SK-N-SH (cell line): ENCODE measurements around the gene CACNA2D1. TPM values are rescaled to one million over a fixed set of nuclear protein-coding genes. Genes with fewer than 3 reads are reported as not detected.

Experiments
- CTCF ChIA-PET: fragments of 300-600, 350-600 bp; formaldehyde crosslinking; extraction: SDS; loops from one replicate; lab custom pipeline; 2021; lab: Yijun Ruan, JAX
- POLR2A ChIA-PET: fragments of 350-600 bp; sonication (Branson Sonifier 250); formaldehyde crosslinking; extraction: SDS; loops from one replicate; lab custom pipeline; 2020; ENCODE audit warnings: antibody characterized with exemption, inconsistent platforms; lab: Yijun Ruan, JAX
- DNase-seq: peaks from one replicate; pipeline ENCODE4 v3.0.0; 2012
- H2AFZ ChIP-seq: fragments of 200-600 bp; sonication (generic); 2 replicates; pipeline ENCODE4 v1.8.1; 2016; ENCODE audit warnings: antibody characterized with exemption, mild to moderate bottlenecking, low read depth
- H3F3A ChIP-seq: fragments of 200-600 bp; sonication (generic); replicated peaks from 2 replicates; pipeline ENCODE3; 2016; ENCODE audit warnings: antibody characterized with exemption, mild to moderate bottlenecking; ENCODE audit not compliant: insufficient read depth
- H3K27ac ChIP-seq, 2 experiments: fragments of 200-500 bp in 1 of 2; fragments of 200-600 bp in 1 of 2; sonication (Bioruptor generic) in 1 of 2; sonication (generic), shearing (Covaris generic) in 1 of 2; 2 replicates each; pipeline versions ENCODE4 v1.5.1 to v1.6.1; 2014 to 2016; ENCODE audit warnings: low read depth in 2 of 2, inconsistent platforms in 1 of 2, low read length in 1 of 2, mild to moderate bottlenecking in 1 of 2, mixed read lengths in 1 of 2
- H3K27me3 ChIP-seq: fragments of 200-600 bp; sonication (generic), shearing (Covaris generic); 2 replicates; pipeline ENCODE4 v1.6.1; 2016; ENCODE audit warnings: mixed run types; ENCODE audit not compliant: insufficient read depth
- H3K36me3 ChIP-seq, 2 experiments: fragments of 200-500 bp in 1 of 2; fragments of 200-600 bp in 1 of 2; sonication (Bioruptor generic) in 1 of 2; sonication (generic) in 1 of 2; replicated peaks in 1 of 2; 2 replicates each; pipeline versions ENCODE3 to v1.5.1; 2014 to 2016; ENCODE audit warnings: low read length in 1 of 2, mild to moderate bottlenecking in 1 of 2; ENCODE audit not compliant: insufficient read depth in 2 of 2, control insufficient read depth in 1 of 2
- H3K4me1 ChIP-seq, 2 experiments: fragments of 200-500 bp in 1 of 2; fragments of 200-600 bp in 1 of 2; sonication (Bioruptor generic) in 1 of 2; sonication (generic), shearing (Covaris generic) in 1 of 2; 2 replicates each; pipeline versions ENCODE4 v1.5.1 to v1.6.1; 2014 to 2016; ENCODE audit warnings: low read depth in 1 of 2, low read length in 1 of 2, mixed run types in 1 of 2; ENCODE audit not compliant: insufficient read depth in 2 of 2, control insufficient read depth in 1 of 2
- H3K4me2 ChIP-seq: fragments of 200-600 bp; sonication (generic), shearing (Covaris generic); 2 replicates; pipeline ENCODE4 v1.6.1; 2017; ENCODE audit warnings: mixed run types
- H3K4me3 ChIP-seq, 2 experiments: fragments of 200-500 bp in 1 of 2; fragments of 200-600 bp in 1 of 2; sonication (Bioruptor generic) in 1 of 2; sonication (generic), shearing (Covaris generic) in 1 of 2; 2 replicates each; pipeline versions ENCODE4 v1.5.1 to v1.8.1; 2014 to 2016; ENCODE audit warnings: low read depth in 2 of 2, inconsistent platforms in 1 of 2, low read length in 1 of 2, mild to moderate bottlenecking in 1 of 2, mixed read lengths in 1 of 2, moderate library complexity in 1 of 2
- H3K79me2 ChIP-seq: fragments of 200-600 bp; sonication (generic); 2 replicates; pipeline ENCODE4 v1.8.1; 2017; ENCODE audit warnings: mild to moderate bottlenecking; ENCODE audit not compliant: insufficient read depth
- H3K9ac ChIP-seq: fragments of 200-600 bp; sonication (generic); 2 replicates; pipeline ENCODE4 v1.6.1; 2017; ENCODE audit warnings: mixed run types
- H3K9me2 ChIP-seq: fragments of 200-600 bp; sonication (generic); 2 replicates; pipeline ENCODE4 v1.6.1; 2017; ENCODE audit warnings: mixed run types
- H3K9me3 ChIP-seq: fragments of 200-600 bp; sonication (generic); 2 replicates; pipeline ENCODE4 v1.6.1; 2017; ENCODE audit warnings: mixed run types, mild to moderate bottlenecking, moderate library complexity
- H4K20me1 ChIP-seq: fragments of 200-600 bp; sonication (generic); 2 replicates; pipeline ENCODE4 v1.6.1; 2017; ENCODE audit warnings: mild to moderate bottlenecking, mixed run types; ENCODE audit not compliant: insufficient read depth
- CTCF ChIP-seq: fragments of 200-600 bp; sonication (generic); IDR thresholded peaks from 2 replicates; pipeline ENCODE4 v1.6.1; 2017; ENCODE audit warnings: antibody characterized with exemption, mild to moderate bottlenecking, moderate library complexity
- ELF1 ChIP-seq: IDR thresholded peaks from 2 replicates; pipeline ENCODE4 v1.4.0; 2012
- EP300 ChIP-seq, 2 experiments: IDR thresholded peaks; 2 replicates each; pipeline versions ENCODE4 v1.4.0 to v1.6.1; 2012; ENCODE audit warnings: borderline replicate concordance in 1 of 2, low read depth in 1 of 2, low read length in 1 of 2
- FOSL2 ChIP-seq: IDR thresholded peaks from 2 replicates; pipeline ENCODE4 v1.4.0; 2012; ENCODE audit warnings: low read depth, mild to moderate bottlenecking, moderate library complexity, borderline replicate concordance
- FOXJ3 ChIP-seq: sonication (generic); formaldehyde crosslinking; IDR thresholded peaks from 2 replicates; pipeline ENCODE4 v1.5.1; 2020; ENCODE audit warnings: mild to moderate bottlenecking, missing genetic modification reagents
- GABPA ChIP-seq: IDR thresholded peaks from 2 replicates; pipeline ENCODE4 v1.4.0; 2012; ENCODE audit warnings: low read depth, mild to moderate bottlenecking
- MAX ChIP-seq: IDR thresholded peaks from 2 replicates; pipeline ENCODE4 v1.4.0; 2012; ENCODE audit warnings: low read depth
- NRF1 ChIP-seq: IDR thresholded peaks from 2 replicates; pipeline ENCODE4 v1.6.1; 2012; ENCODE audit warnings: low read depth, mild to moderate bottlenecking, low read length
- RAD21 ChIP-seq: IDR thresholded peaks from 2 replicates; pipeline ENCODE4 v1.6.1; 2012; ENCODE audit warnings: mild to moderate bottlenecking, low read length
- REST ChIP-seq: IDR thresholded peaks from 2 replicates; pipeline ENCODE4 v1.6.1; 2012; ENCODE audit warnings: mild to moderate bottlenecking, low read depth, low read length, moderate library complexity
- RFX5 ChIP-seq: IDR thresholded peaks from 2 replicates; pipeline ENCODE4 v1.6.1; 2012; ENCODE audit warnings: mild to moderate bottlenecking, improper control_type of control experiment, low read length
- TCF12 ChIP-seq: IDR thresholded peaks from 2 replicates; pipeline ENCODE4 v1.4.0; 2012
- USF1 ChIP-seq: IDR thresholded peaks from 2 replicates; pipeline ENCODE4 v1.4.0; 2012; ENCODE audit warnings: low read depth, borderline replicate concordance
- USF2 ChIP-seq: fragments of 150-350 bp; IDR thresholded peaks from 2 replicates; pipeline ENCODE4 v1.6.1; 2017; ENCODE audit warnings: antibody characterized with exemption, low read length, low read depth, borderline replicate concordance
- WGBS: methylation state at CpG from one replicate; pipeline ENCODE4 v1.1.6; 2017; ENCODE audit warnings: low lambda C conversion rate; 5-methylcytosine and 5-hydroxymethylcytosine counted together
- polyA plus RNA-seq, 3 experiments: library from polyadenylated mRNA; depleted of rRNA; stranded (reverse); fragments of >200 nt; gene quantifications; 2 replicates each; pipeline ENCODE4 v1.2.3, GENCODE V29; 2012

CACNA2D1 gene
- polyA plus RNA-seq, 1 of the 3 experiments (the other 2 are of a cell fraction) = 3.4 TPM

- TF ChIP-seq TCF12 (no peak), MAX (no peak), CTCF (no peak)
- Histone ChIP-seq H3K4me2 (no peak overlapping the region), H3K36me3 (no peaks in the 10 kb centered on the region), H3K79me2 (peaks cover 46% of the 10 kb centered on the region), H2AFZ (no peak overlapping the region), H3K9me3 (no peaks in the 10 kb centered on the region), H3K27ac (peak overlapping the region in 1 of 2 experiments; percentile 36; a peak in 2 of 4 replicates), H3K9me2 (no peaks in the 10 kb centered on the region), H3F3A (peaks cover 7% of the 10 kb centered on the region), H3K4me3 (no peak overlapping the region), H3K27me3 (no peaks in the 10 kb centered on the region), H3K4me1 (peaks cover 8 to 32% of the 10 kb centered on the region in 2 experiments; a peak in 3 of 4 replicates), H3K9ac (no peak overlapping the region), H4K20me1 (peaks cover 6% of the 10 kb centered on the region; the same call in 1 of the 2 replicates)
- WGBS = 83% methylated on average over 5 of the region's 5 CpGs
- POLR2A ChIA-PET = no interaction called here
- DNase-seq = no peak
- CTCF ChIA-PET = interaction anchor here (1.3 to 2.3 kb wide), 6 partner anchors 9 to 394 kb away, joined by 3 to 12 read pairs (median 4); no protein-coding TSS in a partner anchor
These were observed 5.1 kb downstream of the CACNA2D1 start for GRCh38 chr7:82438521-82438920.

- peaks cover 3% of the 10 kb centered on the region; the same call in 1 of the 2 replicates for H4K20me1 ChIP-seq
- no peak overlapping the region for H3K27ac ChIP-seq
- H3K27me3 ChIP-seq = no peaks in the 10 kb centered on the region
- H3K36me3 ChIP-seq = no peaks in the 10 kb centered on the region
- H3K4me2 ChIP-seq = no peak overlapping the region
- POLR2A ChIA-PET = interaction anchor here (0.6 to 1.5 kb wide), 2 partner anchors 78 to 384 kb away, joined by 3 read pairs; no protein-coding TSS in a partner anchor
- H2AFZ ChIP-seq = no peak overlapping the region
- peaks cover 3% of the 10 kb centered on the region for H3F3A ChIP-seq
- H3K9me3 ChIP-seq = no peaks in the 10 kb centered on the region
- peaks cover 25% of the 10 kb centered on the region for H3K79me2 ChIP-seq
- H3K4me3 ChIP-seq = no peak overlapping the region
- CTCF ChIA-PET = interaction anchor here (1.0 to 1.2 kb wide), 3 partner anchors 8 to 936 kb away, joined by 3 to 7 read pairs (median 4); no protein-coding TSS in a partner anchor
- H3K9ac ChIP-seq = no peak overlapping the region
- 95% methylated on average over 5 of the region's 5 CpGs for whole genome bisulfite sequencing
- peaks cover 4 to 28% of the 10 kb centered on the region in 2 experiments; a peak in 3 of 4 replicates for H3K4me1 ChIP-seq
- no peaks in the 10 kb centered on the region for H3K9me2 ChIP-seq
- DNase-seq = no peak
- TF ChIP-seq REST (no peak), EP300 (IDR thresholded peaks at IDR 0.05; ENCODE audit: borderline replicate concordance in 1 of 2, low read depth in 1 of 2, low read length in 1 of 2) (no peak), RAD21 (no peak), NRF1 (no peak), FOXJ3 (no peak), USF1 (no peak), ELF1 (no peak), FOSL2 (no peak), CTCF (no peak), GABPA (no peak), USF2 (no peak), RFX5 (no peak)
These were observed 7.8 kb downstream of the CACNA2D1 start for GRCh38 chr7:82435769-82436168.
